CD4-positive, alpha-beta T cell treated with Interleukin-15 for 1 hour (primary cell): ENCODE measurements around the gene SNX14.

Experiments used
- DNase-seq: peaks from one replicate; pipeline ENCODE4 v3.0.0-alpha.2; 2020

SNX14 gene

DNA sequence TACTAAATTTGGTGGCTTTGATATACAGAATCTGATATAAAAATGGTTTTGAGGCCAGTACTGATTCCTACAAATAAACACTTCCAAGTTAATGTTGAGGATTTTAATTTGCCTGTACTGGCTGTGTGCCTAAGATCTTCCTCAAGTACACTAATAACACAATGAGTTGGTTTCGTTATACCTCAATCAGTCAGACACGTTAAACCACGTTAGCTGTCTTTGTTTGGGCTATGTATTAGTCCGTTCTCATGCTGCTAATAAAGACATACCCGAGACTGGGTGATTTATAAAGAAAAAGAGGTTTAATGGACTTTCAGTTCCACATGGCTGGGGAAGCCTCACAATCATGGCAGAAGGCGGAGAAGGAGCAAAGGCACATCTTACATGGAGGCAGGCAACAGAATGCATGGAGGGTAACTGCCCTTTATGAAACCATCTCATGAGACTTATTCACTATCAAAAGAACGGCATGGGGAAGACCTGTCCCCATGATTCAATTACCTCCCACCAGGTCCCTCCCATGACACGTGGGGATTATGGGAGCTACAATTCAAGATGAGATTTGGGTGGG lies 97.6 kb downstream of the SNX14 start:
- no peak for DNase-seq

DNA sequence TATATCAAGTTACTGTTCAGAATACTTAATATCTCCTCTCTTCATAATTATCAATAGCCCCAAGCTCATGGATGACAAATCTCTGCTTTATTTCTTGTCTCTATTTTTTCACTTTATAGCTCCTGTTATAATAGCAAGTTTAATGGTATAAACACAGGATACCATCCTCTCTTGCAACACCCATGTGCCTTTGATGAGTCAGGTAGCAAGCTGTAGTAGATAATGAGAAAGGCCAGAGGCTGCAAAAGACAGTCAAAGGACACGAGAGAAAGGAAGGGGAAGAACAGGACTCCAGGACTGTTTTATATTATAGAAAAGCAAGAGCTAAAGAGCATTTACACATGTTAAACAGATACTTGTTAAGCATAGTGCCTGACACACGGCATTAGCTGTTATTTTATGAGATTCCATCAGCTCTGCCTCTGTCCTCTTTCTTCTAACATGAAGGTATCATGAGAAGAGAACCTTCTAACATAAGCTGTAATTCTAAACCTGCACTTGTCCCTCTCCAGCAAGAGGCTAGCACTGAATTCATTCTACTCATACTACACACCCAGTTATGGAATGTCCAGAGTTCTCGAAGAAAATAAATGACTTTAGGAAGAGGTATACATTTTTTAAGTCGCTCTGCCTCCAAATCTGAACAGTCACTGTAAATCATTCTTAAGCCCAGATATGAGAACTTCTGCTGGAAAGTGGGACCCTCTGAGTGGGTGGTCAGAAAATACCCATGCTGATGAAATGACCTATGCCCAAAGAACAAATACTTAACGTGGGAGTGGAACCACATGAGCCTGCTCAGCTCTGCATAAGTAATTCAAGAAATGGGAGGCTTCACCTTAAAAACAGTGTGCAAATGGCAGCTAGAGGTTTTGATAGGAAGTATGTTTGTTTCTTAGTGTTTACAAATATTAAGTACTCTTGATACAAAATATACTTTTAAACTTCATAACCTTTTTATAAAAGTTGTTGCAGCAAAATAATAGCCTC lies 98.8 kb downstream of the SNX14 start:
- no peak for DNase-seq

DNA sequence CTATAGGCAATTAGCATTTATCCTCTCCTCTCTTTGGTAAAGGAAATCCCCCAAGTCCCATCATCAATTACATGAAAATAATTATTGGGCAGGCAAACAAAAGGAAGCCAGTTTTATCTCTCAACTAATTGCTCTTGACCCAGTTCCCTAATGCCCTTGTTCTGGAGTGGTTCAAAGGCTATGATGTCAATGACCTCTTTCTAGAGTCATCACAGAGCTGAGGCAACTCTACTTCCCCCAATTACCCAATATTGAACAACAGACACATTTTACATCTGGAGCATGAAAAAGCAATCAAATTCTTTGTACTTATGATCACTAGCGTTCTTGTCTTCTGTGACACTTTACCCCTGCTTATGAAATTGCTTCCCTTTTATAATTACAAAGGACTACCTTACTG lies 100.3 kb downstream of the SNX14 start:
- no peak for DNase-seq

- no peak for DNase-seq
These were observed 103.0 kb downstream of the SNX14 start for GRCh38 chr6:85490516-85491248.

DNA sequence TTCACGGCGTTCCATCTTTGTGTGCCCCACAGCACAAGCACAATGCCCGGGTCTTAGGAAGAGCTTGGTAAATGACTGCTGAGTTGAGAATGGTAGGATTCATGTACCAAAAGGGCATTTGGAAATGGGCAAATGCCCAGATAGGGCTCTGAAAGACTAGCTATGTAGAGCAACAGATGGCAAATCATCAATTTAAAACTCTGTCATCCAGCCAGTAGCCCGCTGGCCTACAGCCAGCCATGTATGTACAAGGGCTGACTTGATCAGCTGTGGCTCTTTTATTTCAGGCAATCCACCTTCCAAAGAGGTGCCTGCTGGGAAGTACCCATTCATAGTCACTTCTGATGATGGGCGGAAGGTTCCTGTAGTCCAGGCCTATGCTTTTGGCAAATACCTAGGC lies 108.7 kb downstream of the SNX14 start:
- DNase-seq, result no peak

GRCh38 chr6:85483846-85484245 lies 109.8 kb downstream of the SNX14 start:
- no peak for DNase-seq

DNA sequence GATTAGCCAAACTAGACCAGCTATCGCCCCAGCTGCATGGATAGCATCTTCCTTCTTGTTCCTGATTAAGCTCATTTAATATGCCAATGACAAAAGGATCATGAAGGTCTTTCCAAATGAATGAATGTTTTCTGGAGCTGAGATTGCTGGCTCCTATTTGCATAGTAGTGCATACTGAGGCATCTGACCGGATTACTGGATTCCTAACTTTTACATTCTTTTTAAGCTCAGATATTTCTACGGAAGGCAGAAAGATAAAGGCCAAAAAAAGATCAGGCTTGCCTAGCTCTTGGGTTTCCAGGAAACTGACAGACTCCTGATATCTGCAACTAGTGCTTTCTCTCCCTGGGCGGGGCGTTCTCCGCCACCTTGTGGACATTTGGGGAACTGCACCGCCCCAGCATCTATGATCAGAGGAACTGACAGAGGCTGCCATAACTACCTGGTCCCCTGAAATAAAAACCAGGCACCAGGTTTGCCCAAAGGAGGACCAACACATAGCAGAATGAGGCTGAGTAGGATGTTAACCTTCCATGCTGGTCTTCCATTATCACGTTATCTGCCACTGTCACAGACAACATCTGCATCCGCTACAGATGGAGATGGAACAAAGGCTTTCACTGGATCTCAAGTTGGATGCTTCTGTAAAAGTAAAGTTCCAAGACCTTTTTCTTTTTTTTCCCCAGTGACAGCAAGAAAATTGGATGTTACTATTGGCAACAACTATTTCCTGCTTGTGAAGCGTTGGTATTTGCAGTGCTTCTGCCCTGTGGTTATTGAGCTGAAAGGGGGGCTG lies 110.6 kb downstream of the SNX14 start:
- peak; percentile 67 for DNase-seq

DNA sequence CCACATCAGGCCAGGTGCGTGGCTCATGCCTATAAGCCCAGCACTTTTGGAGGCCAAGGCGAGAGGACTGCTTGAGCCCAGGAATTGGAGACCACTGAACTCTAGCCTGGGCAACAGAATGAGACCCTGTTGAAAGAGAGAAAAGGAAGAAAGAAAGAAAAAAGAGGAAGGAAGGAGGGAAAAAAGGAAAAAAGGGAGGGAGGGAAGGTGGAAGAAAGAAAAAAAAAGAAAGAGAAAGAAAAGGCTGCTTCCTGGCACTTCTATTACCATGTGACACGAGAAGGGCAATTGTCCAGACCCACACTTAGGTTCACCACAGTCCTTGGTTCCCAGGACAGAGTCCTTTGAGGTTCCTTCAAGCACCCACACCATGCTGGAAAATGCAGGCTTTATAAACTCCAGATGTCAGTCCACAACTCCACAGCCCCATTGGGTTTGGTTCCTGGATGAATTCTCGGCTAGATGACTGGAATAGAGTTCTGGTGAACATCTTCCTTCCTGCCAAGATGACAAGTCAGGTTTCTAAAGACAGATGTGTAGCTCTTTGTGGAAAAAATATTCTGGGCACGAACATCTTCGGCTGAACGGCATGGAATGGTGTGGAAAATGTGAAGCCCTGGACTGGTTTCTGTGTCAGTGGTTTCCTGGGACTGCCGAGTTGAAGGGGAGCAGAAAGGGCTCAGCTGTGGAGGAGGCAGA lies 111.3 kb downstream of the SNX14 start:
- DNase-seq, result no peak

DNA sequence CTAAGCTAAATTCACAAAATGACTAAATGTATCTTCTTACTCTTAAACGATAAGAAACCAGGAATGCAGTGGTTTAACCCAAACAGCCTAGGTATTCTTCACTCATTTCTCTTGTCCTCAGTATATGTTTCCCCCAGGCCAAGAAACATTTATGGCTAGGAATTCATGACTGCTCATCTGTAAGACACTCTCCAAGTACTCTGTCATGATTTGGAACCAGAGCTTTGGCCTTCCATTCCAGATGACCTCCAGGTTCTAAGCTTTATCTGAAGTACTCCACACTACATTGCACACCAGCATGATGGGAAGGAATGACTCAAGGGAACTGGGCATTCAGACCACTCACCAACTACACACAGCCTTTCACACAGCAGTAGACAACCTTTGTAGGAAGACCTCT lies 114.5 kb downstream of the SNX14 start:
- no peak for DNase-seq

- DNase-seq, result no peak
These were observed 117.1 kb downstream of the SNX14 start for GRCh38 chr6:85476532-85476931.

- no peak for DNase-seq
These were observed 119.9 kb downstream of the SNX14 start for GRCh38 chr6:85473748-85474147.

DNA sequence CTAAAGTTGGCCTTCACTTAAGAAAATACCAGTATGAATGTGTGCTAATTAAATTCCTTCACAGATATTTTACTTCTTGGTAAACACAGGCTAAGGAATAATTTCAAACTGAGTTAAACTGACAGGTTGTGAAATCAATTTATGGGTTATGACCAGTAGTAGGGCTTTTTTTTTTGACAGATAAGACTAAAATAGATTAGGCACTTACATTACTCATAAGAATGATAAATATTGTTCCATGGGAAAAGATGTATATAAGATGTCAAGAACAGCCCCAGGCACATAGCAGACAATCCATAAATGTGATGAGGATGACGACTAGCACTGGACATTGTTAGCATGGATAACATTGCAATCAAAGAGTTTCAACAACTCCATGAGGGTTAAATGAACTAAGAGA lies 120.9 kb downstream of the SNX14 start:
- no peak for DNase-seq

DNA sequence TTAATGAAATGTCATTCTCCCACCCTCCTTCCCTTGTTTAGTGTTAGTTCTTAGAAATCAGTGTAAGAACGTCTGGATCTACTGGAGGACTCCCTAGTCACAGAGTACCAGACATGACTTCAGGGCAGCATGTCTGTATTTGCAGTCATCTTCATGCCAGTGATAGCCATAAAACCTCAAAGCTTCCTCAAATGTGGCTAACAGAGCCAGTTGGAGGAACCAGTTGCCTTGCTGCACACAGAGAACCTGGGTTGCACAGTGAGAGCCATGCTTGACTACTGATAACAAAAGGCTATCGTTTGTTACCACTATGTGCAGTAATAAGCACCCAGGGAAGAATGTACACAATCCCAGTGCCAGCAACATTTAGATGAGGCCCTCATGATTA lies 123.6 kb downstream of the SNX14 start:
- DNase-seq, result no peak

DNA sequence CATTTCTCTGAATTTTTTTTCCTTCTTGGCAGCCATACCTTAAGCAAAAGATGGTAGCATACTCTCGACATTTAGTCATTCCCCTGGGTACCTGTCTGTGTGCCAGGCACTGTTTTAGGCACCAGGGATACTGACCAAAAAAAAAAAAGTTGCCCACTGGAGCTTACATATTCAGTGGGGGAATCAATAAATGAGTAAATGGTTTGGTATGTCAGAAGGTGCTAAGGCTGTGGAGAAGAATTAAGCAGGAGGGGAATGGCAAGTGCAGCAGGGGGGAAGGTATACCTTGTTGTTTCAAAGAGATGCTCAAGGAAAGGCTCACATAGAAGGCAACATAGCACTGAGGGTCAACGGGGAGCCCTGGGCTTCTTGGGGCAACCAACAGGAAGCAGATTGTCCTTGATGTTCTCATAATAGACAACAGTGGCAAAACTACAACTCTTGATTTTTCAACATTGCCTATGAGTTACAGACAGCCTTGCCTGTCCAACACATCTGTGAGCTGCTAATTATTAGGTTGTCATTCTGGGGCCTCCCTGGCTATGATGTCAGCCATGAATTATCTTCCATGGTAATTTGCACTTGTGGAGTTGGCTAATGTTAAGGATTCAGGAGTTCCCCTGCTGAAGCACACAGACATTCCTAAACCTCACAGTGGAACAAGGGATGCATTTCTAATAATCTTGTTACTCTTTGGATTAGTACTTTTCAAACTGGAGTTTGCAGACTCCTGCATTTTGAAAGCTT lies 124.2 kb downstream of the SNX14 start:
- no peak for DNase-seq

DNA sequence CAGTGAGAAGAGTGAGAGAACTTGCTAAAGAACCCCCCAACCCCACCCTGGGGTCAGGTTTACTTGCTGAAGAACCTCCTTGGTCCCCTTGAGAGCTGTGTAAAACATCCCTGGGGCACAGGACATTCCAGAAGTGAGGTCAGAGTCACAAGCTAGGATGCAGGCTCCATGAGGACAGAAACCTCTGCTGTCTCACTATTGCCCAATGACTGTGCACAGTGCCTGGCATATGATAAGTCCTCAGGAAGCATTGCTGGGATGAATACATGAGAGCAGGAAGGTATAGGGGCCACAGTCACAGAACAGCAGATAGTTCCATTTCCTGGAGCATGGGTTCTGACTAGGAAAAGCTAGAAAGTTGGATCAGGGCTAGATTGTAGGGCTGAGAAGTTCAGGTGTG lies 125.3 kb downstream of the SNX14 start:
- no peak for DNase-seq

DNA sequence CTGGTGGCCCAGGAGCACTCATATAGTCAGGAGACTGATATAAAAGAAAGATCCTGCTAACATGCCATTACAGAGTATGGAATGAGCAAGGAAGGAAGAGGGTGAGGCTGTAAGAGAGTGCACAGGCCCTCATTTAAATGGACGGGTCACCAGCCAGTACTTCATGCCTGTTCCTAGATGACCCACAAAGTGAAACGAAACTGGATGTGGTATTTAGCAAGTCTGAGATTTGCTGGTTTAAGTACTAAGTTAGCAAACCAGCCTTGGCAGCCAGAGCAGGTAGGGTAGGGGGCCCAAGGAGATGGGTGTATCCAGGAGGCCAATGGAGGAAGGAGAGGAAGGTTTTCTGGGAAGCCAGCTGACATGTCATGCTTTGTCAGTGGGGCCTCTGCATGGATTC lies 127.9 kb downstream of the SNX14 start:
- no peak for DNase-seq

GRCh38 chr6:85464722-85465150 lies 128.9 kb downstream of the SNX14 start:
- no peak for DNase-seq

- no peak for DNase-seq
These were observed 129.4 kb downstream of the SNX14 start for GRCh38 chr6:85464260-85464644.

DNA sequence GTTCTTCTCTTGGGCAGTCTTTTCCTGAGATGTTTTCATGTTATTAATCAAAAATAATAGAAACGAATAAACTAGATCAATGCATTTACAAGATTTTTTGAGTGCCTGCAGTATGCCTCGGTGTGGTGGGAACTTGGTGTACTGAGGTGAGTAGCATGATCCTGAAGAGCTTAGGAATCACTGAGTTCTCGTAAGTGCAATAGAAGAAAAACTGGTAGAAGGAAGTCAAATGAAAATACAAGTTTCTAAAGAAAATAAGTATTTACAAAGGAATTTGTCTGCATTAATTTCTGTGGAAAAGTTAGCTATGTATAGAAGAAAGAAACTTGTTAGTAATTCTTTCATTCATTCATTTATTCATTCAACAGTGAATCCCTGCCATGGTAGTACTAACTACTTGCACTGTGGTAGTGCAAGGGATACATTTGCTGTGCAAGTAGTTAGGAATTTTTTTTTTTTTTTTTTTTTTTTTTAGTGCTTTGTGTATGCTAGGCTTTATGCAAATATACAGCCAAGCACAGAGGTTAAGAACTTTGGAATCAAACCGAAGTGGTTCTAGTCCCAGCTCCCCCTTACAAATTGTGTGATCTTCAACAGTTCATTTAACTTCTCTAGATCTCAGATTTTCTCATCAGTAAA lies 129.9 kb downstream of the SNX14 start:
- DNase-seq, result no peak

DNA sequence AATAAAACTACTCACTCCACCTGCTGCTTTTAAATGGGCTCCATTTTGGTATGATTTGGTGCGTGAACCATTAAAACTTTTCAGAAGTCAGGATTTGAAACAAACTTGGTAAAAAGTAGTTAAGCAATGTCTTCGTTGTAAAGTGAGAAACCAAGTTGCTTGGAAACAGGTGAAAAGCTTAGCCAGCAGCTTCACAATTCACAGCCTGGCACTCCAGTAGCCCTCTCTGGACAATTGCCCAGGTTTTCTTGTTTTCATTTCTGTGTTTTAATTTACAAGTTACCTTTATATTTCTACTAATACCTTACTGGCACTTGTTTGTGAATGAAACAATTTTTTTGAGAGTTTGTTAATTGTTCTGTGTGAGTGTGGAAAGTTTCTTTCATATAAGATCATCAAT lies 131.0 kb downstream of the SNX14 start:
- DNase-seq, result no peak

- no peak for DNase-seq
These were observed 131.9 kb downstream of the SNX14 start for GRCh38 chr6:85461798-85462170.
